Renal pelvis (tissue), 4 donors: ENCODE data around the gene PALD1. TPM values are rescaled to one million over a fixed set of nuclear protein-coding genes. Genes with fewer than 3 reads are reported as not detected.

ENCODE experiments used
- DNase-seq: peaks from one replicate; pipeline ENCODE4 v3.0.0-alpha.2; 2013
- polyA plus RNA-seq, 3 donors: library from polyadenylated mRNA; unstranded; fragments of 120-200 nt; gene quantifications; one replicate each; pipeline ENCODE4 v1.2.1, GENCODE V29; 2013; ENCODE audit not compliant: insufficient read length in 3 of 3

The PALD1 gene
- polyA plus RNA-seq, 3 donors, result 8.7 to 12.7 (median 12.7) TPM

DNA sequence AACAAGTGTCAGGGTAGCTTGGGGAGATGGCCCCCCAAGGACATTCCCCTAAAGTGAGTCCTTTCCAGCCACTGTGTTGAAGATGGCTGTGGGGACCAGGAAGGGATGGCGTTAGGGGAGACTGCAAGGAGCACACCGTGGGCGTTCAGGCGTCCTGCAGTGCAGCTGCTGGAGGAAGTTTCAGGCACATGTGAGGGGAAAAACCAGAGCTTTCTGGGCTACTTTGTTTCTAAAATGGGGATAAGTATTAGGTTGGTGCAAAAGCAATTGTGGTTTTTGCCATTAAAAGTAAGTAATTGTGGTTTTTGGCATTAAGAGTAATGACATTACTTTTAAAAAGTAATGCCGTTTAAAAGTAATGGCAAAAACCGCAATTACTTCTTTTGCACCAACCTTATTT lies 109.7 kb downstream of the PALD1 start:
- no peak for DNase-seq

DNA sequence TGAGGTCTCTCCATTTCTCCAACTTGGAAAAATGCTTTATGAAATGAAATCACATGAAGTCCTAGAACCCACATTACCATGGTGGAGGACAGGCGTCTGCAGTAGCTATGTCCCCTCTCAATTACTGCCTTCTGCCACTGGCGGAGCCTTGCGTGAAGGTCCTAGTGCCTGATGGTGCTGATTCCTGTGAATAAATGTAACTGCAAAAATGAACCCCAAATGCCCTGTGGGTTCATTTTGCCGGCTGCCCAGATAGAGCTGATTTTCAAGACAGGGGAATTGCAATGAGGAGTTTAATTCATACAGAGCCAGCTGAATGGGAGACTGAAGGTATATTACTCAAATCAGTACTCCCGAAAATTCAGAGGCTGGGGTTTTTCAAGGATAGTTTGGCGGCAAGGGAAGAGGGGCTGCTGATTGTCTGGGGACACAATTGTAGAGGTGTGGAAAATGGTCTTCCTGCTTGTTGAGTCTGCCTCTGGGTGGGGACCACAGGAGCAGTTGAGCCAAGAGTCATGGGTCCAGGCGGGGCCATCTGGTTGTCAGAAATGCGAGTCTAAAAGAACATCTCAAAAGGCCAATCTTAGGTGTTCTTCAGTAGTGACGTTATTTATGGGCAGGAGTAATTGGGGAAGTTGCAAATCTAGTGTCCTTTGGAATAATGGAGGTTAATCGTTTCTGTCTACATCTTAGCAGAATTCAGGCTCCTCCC lies 110.4 kb downstream of the PALD1 start:
- no peak for DNase-seq

GRCh38 chr10:70589762-70590654 lies 111.4 kb downstream of the PALD1 start:
- peak; percentile 57 for DNase-seq

GRCh38 chr10:70590655-70591416 lies 112.3 kb downstream of the PALD1 start:
- peak; percentile 43 for DNase-seq

DNA sequence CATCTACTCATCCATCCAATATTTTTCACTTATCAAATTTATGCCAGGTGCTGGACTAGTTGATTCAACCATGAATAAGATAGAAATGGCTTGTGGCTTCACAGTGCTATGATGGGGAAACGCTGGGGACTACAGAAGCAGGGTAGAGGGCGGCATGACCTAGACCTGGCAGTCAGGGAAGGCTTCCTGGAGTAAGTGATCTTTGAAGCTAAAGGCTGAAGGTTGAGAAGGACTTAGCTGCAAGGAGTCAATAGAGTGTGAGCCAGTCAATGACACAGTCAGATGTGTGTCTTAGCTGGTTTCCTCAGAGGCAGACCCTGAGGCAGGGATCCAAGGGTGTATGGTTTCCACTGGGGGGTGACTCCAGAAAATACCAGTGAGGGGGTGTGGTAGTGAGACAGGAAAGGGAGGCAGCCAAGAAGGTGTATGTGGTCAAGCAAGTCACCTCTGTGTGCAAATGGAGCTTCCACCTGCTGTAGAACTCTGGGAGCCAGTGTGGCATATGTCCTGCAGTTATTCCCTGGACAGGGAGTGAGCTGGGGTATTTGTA lies 113.7 kb downstream of the PALD1 start:
- DNase-seq, result no peak

DNA sequence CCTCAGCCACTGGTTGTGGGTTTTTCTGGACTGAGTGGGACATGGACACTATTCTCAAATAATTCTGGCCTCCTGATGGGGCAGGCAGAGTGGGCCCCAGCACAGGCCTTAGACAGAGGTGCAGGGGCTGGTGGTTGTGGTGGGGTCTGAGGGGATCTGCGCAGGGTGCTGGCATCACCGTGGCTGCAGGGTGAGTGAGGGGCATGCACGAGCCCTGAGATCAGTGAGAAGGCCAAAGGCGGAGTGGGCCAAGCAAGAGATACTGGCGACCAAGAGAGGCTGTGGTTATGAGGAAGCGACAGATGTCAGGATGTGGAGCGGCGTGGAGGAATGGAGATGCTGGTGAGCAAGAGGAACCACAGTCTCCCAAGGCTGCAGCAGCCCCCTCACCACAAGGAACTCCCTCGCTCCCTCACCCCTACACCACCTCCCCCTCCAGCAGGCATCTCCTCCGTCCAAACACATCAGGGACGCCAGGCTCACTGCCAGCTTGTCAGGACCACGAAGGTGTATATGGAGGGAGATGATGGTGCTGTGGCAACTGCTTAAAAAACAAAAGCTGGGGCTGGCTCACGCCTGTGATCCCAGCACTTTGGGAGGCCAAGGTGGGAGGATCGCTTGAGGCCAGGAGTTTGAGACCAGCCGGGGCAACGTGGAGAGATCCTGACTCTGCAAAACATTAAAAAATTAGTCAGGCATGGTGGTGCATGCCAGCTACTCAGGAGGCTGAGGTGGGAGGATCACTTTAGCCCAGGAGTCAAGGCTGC lies 114.4 kb downstream of the PALD1 start:
- no peak for DNase-seq

DNA sequence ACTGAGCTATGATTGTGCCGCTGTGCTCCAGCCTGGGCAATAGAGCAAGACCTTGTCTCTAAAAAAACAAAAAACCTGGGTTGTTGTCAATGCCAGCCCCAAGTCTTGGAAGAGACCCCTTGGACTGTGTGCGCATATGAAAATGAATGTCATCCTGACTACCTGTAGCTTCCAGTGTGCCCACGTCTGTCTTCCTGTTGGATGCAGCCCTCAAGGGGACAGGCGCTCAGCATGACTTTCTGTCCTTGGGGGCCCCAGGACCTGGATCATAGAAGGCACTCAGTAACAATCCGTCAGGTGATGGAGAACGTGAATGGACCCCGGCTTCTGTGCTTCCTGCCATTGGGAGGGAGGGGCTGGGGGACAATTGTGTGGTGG lies 114.9 kb downstream of the PALD1 start:
- DNase-seq, result no peak

DNA sequence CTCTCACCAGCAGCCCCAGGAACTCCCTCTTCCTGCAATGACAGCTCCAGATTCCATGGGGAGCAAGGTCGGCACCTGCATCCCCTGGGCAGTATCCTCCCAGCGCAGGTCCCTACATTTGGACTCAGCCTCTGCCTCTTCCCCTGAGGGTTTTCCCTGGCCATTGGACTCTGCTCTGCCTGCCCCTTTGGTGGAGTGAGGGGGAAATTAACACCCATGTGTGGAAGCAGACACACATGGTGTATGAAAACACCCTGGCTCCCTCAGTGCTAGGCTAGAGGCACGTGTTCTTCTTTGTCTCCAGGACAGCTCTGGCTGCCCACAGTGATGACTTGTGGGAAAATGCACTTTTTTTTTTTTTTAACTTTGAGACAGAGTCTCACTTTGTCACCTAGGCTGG lies 115.6 kb downstream of the PALD1 start:
- no peak for DNase-seq

DNA sequence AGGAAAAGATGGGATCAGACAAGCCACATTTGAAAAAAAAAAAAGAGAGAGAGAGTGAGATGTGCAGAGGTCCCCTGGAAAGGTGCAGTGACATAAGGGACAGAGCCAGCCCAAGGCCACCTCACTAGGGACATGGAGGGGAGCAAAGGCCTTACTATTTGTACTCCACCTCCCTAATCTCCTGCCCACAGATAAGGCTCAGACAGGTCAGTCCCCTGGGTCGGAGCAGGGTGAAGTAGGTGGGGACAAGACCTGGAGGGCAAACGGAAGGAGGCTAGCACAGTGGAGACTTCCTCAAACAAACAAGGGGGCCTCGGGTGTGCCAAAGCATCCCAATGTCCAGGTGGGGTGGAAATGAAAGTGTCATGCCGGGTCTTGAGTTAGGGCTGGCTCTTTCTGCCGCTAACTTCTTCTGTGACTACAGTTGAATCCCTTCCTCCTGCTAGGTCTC lies 117.0 kb downstream of the PALD1 start:
- no peak for DNase-seq

- no peak for DNase-seq
Observed at GRCh38 chr10:70596110-70596798, 117.7 kb downstream of the PALD1 start.

DNA sequence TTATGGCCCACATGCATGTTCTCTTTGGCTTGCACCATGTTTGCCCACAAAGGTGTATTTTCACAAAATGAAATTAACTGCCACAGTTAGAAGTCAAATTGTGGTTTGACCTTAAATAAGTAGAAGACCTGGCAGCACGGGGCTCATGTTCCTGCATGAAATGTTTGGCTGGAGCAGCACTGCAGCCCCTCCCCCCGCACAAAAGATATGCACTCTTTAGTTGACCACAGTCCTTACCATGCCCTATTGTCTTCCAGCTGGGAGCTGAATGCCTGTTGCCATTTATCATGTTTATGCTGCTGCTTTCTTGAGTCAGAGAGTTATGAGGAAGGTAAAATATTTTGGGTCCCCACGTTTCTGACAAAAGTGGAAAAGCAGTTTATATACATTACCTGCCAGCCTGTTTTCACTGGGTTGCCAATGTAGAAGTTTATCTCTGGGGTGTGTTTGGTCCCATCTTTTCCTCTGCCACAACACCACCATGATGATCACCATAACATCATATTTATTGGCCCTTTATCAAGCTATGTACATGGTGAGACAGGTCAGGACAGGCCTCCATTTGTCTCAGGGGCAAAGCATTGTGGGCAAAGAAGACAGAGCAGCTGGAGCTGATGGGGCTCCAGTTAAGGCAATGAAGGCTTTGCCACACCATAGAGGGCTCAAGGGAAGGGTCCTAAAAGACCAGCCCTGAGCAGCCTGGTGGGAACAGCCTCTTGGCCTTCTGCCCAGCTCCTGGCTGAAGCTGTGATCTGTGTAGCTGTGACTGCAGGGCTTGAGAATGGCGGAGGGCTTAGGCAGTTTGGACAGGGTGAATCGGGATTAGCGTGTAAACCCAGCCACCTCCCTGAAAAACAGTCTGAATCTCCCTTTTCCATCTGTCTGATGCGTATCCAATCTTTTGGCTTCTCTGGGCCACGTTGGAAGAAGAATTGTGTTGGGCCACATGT lies 118.6 kb downstream of the PALD1 start:
- no peak for DNase-seq

GRCh38 chr10:70597856-70598815 lies 119.6 kb downstream of the PALD1 start:
- no peak for DNase-seq

GRCh38 chr10:70598857-70599295 lies 120.3 kb downstream of the PALD1 start:
- no peak for DNase-seq

- DNase-seq, result no peak
Observed at GRCh38 chr10:70599319-70599718, 120.8 kb downstream of the PALD1 start.

DNA sequence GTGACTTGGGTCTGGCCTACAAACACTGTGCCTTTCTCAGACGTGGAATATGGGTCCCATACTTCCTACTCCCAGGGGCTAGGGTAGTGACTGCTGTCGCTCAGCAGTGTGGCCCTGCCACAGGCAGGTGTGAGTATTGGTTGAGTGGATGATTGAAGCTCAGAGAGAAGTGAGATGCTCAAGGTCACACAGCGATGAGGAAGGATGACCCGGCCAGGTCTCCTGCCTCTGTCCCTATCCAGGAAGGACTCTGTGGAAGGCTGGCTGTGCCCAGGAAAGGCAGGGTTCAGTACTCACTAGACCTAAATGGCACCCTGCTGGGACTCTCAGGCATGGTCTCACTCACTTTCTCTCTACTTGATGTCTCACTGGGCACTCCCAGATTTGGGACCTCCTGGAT lies 121.2 kb downstream of the PALD1 start:
- DNase-seq, result no peak

DNA sequence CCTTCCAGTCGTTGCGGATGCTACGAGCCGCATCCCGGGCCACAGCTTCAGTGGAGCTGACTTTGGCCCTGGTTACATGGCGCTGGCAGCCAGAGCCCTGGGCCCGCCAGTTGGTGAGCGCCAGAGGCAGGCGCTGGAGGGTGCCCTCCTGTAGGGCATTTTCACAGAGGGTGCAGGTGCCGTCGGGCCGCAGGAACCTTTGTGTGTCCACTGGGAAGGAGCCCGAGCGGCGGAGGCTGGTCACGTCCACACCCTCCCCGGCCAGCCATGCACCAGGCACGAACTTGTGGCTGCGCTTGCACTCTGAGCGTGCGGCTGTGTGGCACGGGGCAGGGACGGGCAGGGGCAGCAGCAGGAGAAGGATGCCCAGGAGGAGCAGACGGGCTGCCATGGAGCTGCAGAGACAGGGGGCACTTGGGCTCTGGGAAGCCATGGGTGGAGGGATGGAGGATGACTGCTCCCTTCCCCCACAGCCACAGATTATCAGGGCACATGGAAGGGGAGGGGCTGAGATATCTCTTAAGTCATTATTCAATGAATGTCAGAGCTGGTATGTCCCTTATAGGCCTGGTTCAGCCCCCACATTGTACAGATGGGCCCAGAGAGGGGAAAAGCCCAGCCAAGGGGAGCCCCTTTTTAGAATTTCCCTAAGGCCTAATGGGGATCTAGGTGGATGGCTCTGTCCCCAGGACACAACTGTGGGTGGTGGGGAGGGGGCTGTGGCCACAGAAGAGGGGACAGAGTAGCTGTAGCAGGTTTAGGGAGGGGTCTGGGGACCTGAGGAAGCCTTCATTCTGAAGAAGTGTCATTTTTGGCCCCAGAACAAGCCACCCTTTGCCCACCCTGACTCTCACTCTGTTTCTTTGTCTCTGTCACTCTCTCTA lies 122.2 kb downstream of the PALD1 start:
- no peak for DNase-seq

DNA sequence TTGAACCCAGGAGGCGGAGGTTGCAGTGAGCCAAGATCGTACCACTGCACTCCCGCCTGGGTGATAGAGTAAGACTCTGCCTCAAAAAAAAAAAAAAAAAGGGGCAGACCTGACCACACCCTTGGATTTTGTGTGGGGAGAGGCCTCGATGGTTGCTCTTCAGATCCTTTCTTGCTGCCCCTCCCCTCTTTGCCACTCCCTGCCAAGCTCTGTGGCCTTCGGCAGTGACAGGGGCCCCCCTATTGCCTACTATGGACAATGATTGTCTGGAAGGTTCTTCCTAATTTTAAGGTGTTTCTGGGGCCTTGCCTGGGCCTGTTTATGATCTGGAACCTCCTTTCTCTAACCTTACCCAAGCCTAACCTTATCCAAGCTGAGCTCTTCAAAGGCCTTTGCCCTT lies 123.2 kb downstream of the PALD1 start:
- DNase-seq, result no peak
